Activated CD8-positive, alpha-beta T cell treated with anti-CD3 and anti-CD28 coated beads for 36 hours (primary cell): Measurements from ENCODE around the gene TST. TPM values are rescaled to one million over a fixed set of nuclear protein-coding genes. Genes with fewer than 3 reads are reported as not detected.

ENCODE experiments used
- ATAC-seq: fragments of 200-7000 bp; cut with Tn5 transposase; one replicate; pipeline ENCODE4 v1.10.0; 2021; ENCODE audit warnings: mild to moderate bottlenecking, moderate library complexity
- CTCF ChIA-PET: fragments of 350-600 bp; sonication (Branson Sonifier 250); formaldehyde crosslinking; loops from one replicate; lab custom pipeline; 2021; ENCODE audit warnings: antibody characterized with exemption; lab: Charles Lee
- POLR2A ChIA-PET: fragments of 350-600 bp; sonication (Branson Sonifier 250); formaldehyde crosslinking; loops from one replicate; lab custom pipeline; 2021; ENCODE audit warnings: antibody characterized with exemption; lab: Charles Lee
- DNase-seq: peaks from one replicate; pipeline ENCODE4 v3.0.0-alpha.2; 2020
- H3K27ac Mint-ChIP-seq: one replicate; pipeline ENCODE4 v1.8.0; 2021; ENCODE audit warnings: mild to moderate bottlenecking, mixed read lengths
- H3K27me3 Mint-ChIP-seq: one replicate; pipeline ENCODE4 v1.8.0; 2021; ENCODE audit warnings: mixed read lengths
- H3K36me3 Mint-ChIP-seq: one replicate; pipeline ENCODE4 v1.8.0; 2021; ENCODE audit warnings: low read depth, mixed read lengths
- H3K4me1 Mint-ChIP-seq: one replicate; pipeline ENCODE4 v1.8.0; 2021; ENCODE audit warnings: low read depth, mixed read lengths
- H3K4me3 Mint-ChIP-seq: one replicate; pipeline ENCODE4 v1.8.0; 2021; ENCODE audit warnings: mild to moderate bottlenecking, moderate library complexity, mixed read lengths
- H3K9me3 Mint-ChIP-seq: one replicate; pipeline ENCODE4 v1.8.0; 2021; ENCODE audit warnings: mixed read lengths
- intact Hi-C: fragments of 100-400 bp; cut with micrococcal nuclease; formaldehyde crosslinking; loops from one replicate; pipeline ENCODE4 v1.10.0; 2022
- total RNA-seq, 2 experiments: library from RNA; stranded (reverse); gene quantifications; one replicate each; pipeline ENCODE4 v1.2.3, GENCODE V29; 2021
- TF ChIP-seq, protein P1 (sequence below): fragments of 200-600 bp; IDR thresholded peaks from one replicate; pipeline ENCODE4 v1.8.0; 2022; ENCODE audit warnings: antibody characterized with exemption, mild to moderate bottlenecking

Gene TST
- total RNA-seq, 2 experiments from 2014 or later: 1.2 to 1.8 TPM

DNA sequence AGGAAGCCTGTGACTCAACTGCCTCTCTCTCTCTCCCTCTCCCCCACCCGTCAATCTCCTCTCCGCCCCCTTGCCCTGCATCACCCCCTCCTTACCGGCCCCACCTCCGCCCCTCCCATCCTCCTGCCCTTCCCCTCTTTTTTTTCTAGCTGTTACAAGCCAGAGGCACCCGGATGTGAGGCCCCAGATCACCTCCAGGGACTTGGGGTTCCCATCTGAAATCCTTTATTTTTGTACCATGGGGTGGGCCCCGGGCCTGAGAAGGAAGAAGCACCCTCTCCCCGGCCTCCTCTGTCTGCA is 43.1 kb upstream of the TST start:
- Mint-ChIP-seq H3K9me3 (no peaks in the 10 kb centered on the region), H3K4me3 (no peak overlapping the region), H3K27ac (no peak overlapping the region), H3K36me3 (peaks cover 7% of the 10 kb centered on the region), H3K27me3 (peaks cover under 1% of the 10 kb centered on the region), H3K4me1 (peaks cover 37% of the 10 kb centered on the region)
- TF ChIP-seq, protein P1, sequence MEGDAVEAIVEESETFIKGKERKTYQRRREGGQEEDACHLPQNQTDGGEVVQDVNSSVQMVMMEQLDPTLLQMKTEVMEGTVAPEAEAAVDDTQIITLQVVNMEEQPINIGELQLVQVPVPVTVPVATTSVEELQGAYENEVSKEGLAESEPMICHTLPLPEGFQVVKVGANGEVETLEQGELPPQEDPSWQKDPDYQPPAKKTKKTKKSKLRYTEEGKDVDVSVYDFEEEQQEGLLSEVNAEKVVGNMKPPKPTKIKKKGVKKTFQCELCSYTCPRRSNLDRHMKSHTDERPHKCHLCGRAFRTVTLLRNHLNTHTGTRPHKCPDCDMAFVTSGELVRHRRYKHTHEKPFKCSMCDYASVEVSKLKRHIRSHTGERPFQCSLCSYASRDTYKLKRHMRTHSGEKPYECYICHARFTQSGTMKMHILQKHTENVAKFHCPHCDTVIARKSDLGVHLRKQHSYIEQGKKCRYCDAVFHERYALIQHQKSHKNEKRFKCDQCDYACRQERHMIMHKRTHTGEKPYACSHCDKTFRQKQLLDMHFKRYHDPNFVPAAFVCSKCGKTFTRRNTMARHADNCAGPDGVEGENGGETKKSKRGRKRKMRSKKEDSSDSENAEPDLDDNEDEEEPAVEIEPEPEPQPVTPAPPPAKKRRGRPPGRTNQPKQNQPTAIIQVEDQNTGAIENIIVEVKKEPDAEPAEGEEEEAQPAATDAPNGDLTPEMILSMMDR: no peak
- ATAC-seq (no peak), DNase-seq (peak; percentile 50)
- CTCF ChIA-PET: no interaction called here
- POLR2A ChIA-PET: interaction anchor here (1.0 to 1.2 kb wide), 2 partner anchors 59 to 85 kb away, joined by 3 read pairs; no protein-coding TSS in a partner anchor
- intact Hi-C loops: no loop called here

DNA sequence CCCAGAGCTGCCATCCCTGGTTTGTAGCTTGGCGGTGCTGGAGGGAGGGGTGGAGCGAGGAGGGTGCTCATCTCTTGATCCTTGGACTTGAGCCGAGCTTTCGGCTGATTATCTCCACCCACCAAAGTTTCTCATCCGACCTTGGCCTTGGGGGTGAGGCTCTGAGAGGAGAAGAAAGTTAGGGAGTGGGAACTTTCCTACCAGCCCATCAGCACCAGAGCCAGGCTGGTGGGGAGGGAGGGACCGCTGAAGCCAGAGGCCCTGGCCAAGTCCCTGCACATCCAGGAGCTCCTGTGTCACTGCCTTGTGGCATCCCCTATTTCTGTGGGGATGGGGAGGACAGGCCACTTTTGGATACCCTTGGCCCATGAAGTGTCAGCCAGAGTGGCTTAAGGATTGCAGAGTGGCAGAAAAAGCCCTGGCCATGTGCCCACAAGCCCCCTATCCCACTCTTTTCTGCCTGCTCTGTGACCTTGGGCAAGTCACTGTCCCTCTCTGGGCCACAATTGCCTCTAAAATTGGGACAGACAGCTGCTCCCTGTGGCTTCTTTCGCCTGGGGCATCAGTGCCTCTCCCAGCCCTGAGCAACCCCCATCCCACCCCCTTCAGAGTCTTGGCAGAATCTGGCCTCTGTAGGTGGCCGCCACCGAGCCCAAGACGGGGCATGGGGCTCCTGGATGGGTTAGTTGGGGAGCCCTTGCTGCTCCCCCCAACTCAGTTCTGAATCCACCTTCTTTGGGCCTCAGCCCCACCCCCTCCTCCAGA is 42.5 kb upstream of the TST start:
- POLR2A ChIA-PET: interaction anchor here (1.0 to 1.6 kb wide), 3 partner anchors 59 to 85 kb away, joined by 3 read pairs; no protein-coding TSS in a partner anchor

DNA sequence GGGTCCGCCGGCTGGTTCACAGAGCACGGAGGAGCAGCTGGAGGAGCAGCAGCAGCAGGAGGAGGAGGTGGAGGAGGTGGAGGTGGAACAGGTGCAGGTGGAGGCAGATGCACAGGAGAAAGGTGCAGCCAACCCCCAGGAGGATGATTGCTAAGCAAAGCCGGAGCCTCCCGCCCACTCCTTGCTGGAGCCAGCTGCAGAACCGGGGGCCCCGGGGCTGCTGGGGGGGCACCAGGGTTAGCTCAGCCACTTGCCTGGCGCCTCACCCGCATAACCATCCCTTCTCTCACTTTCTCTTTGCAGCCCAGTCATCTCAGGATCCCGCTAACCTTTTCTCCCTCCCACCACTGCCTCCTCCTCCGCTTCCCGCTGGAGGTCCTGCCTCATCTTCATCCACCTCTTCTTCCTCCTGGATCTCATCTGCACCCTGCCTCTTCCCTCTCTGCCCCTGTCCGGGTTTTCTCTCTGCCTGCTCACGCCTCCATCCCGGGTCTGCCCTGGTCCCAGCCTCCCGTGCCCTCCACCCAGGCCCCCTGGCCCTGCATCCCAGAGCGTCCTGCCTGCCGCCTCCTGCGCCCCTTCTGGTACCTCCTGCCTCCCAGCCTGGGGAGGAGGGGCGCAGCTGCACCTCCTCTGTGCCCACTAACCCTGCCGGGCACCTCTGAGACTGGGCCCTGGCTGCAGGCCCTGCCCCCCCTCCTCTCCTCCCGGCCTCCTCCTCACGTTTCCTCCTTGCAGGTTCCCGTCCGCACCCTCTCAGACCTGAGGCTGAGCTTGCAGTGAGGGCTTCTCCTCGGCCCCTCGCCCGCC is 41.8 kb upstream of the TST start:
- Mint-ChIP-seq H3K4me1 (peaks cover 37% of the 10 kb centered on the region), H3K9me3 (no peaks in the 10 kb centered on the region), H3K36me3 (peaks cover 10% of the 10 kb centered on the region), H3K27ac (peak overlapping the region; percentile 76), H3K27me3 (no peaks in the 10 kb centered on the region), H3K4me3 (peak overlapping the region; percentile 64)
- intact Hi-C loops: no loop called here
- TF ChIP-seq, protein P1: no peak
- CTCF ChIA-PET: interaction anchor here (1.0 kb wide), 1 partner anchor 10 kb away, joined by 3 read pairs; the partner anchor contains the start of gene KCTD17
- DNase-seq (peak; percentile 91), ATAC-seq (peak; percentile 86)
- POLR2A ChIA-PET: interaction anchor here (0.6 to 1.6 kb wide), 5 partner anchors 9 to 184 kb away, joined by 3 read pairs; partner anchors contain the start of gene KCTD17

More for the DNA sequence above, 42.5 kb upstream of the TST start:
- Mint-ChIP-seq H3K27me3 (no peaks in the 10 kb centered on the region), H3K27ac (no peak overlapping the region), H3K9me3 (no peaks in the 10 kb centered on the region), H3K36me3 (peaks cover 7% of the 10 kb centered on the region), H3K4me3 (no peak overlapping the region), H3K4me1 (peaks cover 37% of the 10 kb centered on the region)
- TF ChIP-seq, protein P1: no peak
- intact Hi-C loops: no loop called here
- CTCF ChIA-PET: no interaction called here
- no peak for DNase-seq
- ATAC-seq: no peak

DNA sequence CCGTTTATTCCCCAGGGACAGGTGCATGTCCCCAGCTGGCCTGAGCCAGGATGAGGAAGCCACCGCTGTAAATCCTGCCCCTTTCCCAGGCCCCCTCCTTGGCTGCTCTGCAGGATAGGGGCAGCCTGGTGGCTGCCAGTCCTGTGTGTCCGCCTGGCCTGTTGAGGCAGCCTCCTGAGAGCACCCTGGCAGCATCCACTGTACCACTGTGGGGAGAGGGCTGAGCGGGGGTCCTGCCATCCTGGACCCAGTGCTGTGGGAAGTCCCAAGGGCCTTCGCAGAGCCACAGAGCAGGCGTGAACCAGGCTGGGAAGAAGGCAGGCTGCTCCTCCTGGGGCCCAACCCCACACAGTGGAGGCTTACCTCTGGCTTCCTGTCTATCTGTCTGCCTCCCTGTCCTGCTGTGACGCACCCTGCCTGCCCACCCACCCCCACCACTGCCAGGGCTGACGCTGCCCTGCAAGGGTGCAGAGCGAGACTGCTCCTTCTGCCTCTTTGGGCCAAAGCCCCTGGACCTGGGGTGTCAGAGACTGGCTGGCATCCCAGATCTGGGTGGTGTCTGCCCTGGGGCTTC is 40.7 kb upstream of the TST start:
- H3K9me3 Mint-ChIP-seq: no peaks in the 10 kb centered on the region
- H3K4me3 Mint-ChIP-seq: peak overlapping the region; percentile 64
- CTCF ChIA-PET: no interaction called here
- POLR2A ChIA-PET: interaction anchor here (1.1 to 1.6 kb wide), 2 partner anchors 8 to 74 kb away, joined by 3 read pairs; partner anchors contain the start of gene KCTD17
- peaks cover 37% of the 10 kb centered on the region for H3K4me1 Mint-ChIP-seq
- peak; percentile 61 for DNase-seq
- peaks cover 11% of the 10 kb centered on the region for H3K36me3 Mint-ChIP-seq
- peak overlapping the region; percentile 34 for H3K27ac Mint-ChIP-seq
- no peaks in the 10 kb centered on the region for H3K27me3 Mint-ChIP-seq
- TF ChIP-seq, protein P1: no peak
- peak; percentile 66 for ATAC-seq
- intact Hi-C loops: no loop called here
